HG03432 (cell line): ENCODE results near the gene SENP3.
A peak's percentile ranks its signal among the peaks of the same experiment; 100 is the strongest.

Experiments
- ATAC-seq: cut with Tn5 transposase; IDR thresholded peaks from one replicate; pipeline ENCODE4 v1.9.1; 2021; ENCODE audit warnings: mild to moderate bottlenecking, moderate library complexity; ENCODE audit not compliant: unreplicated experiment

The SENP3 gene

GRCh38 chr17:7555320-7555948 is 6.3 kb upstream of the SENP3 start:
- ATAC-seq = no peak

- ATAC-seq = no peak
Observed at GRCh38 chr17:7556627-7557026, 5.1 kb upstream of the SENP3 start.

GRCh38 chr17:7557147-7557764 is 4.5 kb upstream of the SENP3 start:
- no peak for ATAC-seq

- ATAC-seq = no peak
Observed at GRCh38 chr17:7557775-7558543, 3.8 kb upstream of the SENP3 start.

- no peak for ATAC-seq
Observed at GRCh38 chr17:7558544-7559319, 3.0 kb upstream of the SENP3 start, which contains the start of gene TNFSF13. Gene TNFSF13, plus strand, starts transcription at chr17:7558750. Its CDS starts 290 bp downstream, at chr17:7559040.

GRCh38 chr17:7559320-7560171 is 2.2 kb upstream of the SENP3 start:
- ATAC-seq = no peak

GRCh38 chr17:7560172-7561027 is 1.3 kb upstream of the SENP3 start:
- no peak for ATAC-seq

GRCh38 chr17:7561028-7561575 is 617 bp upstream of the SENP3 start:
- ATAC-seq = peak; percentile 57

GRCh38 chr17:7562208-7562605 is 488 bp downstream of the SENP3 start:
- ATAC-seq = peak; percentile 13

GRCh38 chr17:7563115-7563869 is 1.6 kb downstream of the SENP3 start:
- no peak for ATAC-seq

GRCh38 chr17:7569571-7569970 is 7.9 kb downstream of the SENP3 start:
- ATAC-seq = no peak

- no peak for ATAC-seq
Observed at GRCh38 chr17:7570351-7570750, 8.6 kb downstream of the SENP3 start.

GRCh38 chr17:7572338-7572587 is 10.5 kb downstream of the SENP3 start:
- no peak for ATAC-seq

- peak; percentile 81 for ATAC-seq
Observed at GRCh38 chr17:7572588-7573323, 11.0 kb downstream of the SENP3 start.

- ATAC-seq = peak; percentile 24
Observed at GRCh38 chr17:7573324-7574080, 11.8 kb downstream of the SENP3 start.

GRCh38 chr17:7574176-7574953 is 12.6 kb downstream of the SENP3 start:
- ATAC-seq = no peak
